ENCODE results near the gene MRPL52.

DNA sequence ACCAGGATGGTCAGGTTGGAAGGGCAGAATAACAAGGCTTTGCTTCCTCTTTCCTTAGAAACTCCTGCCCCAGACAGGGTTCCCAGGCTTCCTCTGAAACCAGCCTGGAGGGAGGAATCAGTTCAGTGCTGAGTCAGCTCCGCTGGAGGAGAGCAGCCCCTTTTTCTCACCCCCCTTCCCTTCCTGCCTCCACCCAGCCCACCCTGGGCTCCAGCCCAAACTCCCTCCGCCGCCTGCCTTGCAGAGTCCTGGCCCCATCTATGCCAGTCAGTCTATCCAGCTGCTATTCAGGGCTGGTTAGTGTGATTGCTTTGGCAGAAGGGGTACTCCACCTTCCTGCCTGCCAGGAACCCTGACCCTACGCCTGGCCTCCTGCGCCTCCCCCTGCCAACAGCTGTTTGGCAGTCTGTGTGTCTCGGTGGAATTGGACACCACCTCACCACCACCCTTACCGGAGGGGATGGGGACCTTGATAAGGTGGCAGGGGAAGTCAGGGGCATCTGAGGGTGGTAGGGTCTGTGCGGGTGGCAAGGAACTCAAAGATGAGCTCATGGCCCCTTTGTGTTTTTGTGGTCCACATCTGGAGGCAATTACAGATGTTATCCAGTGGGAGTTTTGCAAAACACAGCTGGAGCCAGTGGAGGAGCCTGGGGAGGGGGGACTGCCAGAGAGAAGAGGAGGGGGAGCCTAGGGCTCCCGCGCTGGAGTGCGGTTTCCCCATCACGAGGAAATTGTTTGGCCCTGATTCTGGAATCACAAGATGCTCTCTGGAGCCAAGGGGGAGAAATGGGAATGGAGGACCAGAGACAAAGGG lies 18.9 kb downstream of the MRPL52 start:
- TF ChIP-seq JUNB (IDR thresholded peaks at IDR 0.05), result no peak
- TF ChIP-seq HCFC1 (IDR thresholded peaks at IDR 0.05; ENCODE audit: low read length), result no peak
- TF ChIP-seq, protein P1, sequence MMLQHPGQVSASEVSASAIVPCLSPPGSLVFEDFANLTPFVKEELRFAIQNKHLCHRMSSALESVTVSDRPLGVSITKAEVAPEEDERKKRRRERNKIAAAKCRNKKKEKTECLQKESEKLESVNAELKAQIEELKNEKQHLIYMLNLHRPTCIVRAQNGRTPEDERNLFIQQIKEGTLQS (IDR thresholded peaks at IDR 0.05; ENCODE audit: borderline replicate concordance, extremely low read depth, low read depth, low read length), result no peak
